ENCODE results near the gene MCCC2. TPM values are rescaled to one million over a fixed set of nuclear protein-coding genes. Genes with fewer than 3 reads are reported as not detected.

MCCC2 gene
- total and polyA plus RNA-seq, 2 experiments from 2014 or later: 11.6 to 18.5 TPM

GRCh38 chr5:71615809-71616208 is 28.7 kb downstream of the MCCC2 start:
- Histone ChIP-seq H3F3A (ENCODE audit: insufficient read depth) (no peaks in the 10 kb centered on the region), H3K79me2 (ENCODE audit: insufficient read depth) (no peaks in the 10 kb centered on the region), H3K36me3 (ENCODE audit: low read depth) (no peaks in the 10 kb centered on the region), H3K9ac (no peak overlapping the region), H2AFZ (no peak overlapping the region), H3K9me3 (ENCODE audit: low read depth) (no peaks in the 10 kb centered on the region), H3K4me3 (no peak overlapping the region), H3K27ac (no peak overlapping the region), H3K4me2 (ENCODE audit: unreplicated experiment) (no peak overlapping the region), H3K27me3 (replicated peaks; ENCODE audit: insufficient read depth) (no peaks in the 10 kb centered on the region), H4K20me1 (ENCODE audit: insufficient read depth) (no peaks in the 10 kb centered on the region), H3K4me1 (ENCODE audit: insufficient read depth) (no peaks in the 10 kb centered on the region), H3K9me2 (ENCODE audit: insufficient read depth) (no peaks in the 10 kb centered on the region)
- DNase-seq: no peak
- no peak for TF ChIP-seq EZH2phosphoT487 (IDR thresholded peaks at IDR 0.05; ENCODE audit: insufficient read depth, low read depth)
- TF ChIP-seq EZH2 (IDR thresholded peaks at IDR 0.05; ENCODE audit: insufficient read depth, poor library complexity, severe bottlenecking): no peak
- in situ Hi-C loops (cut with MboI): no loop called here
- 78 to 84% methylated on average over 4 of the region's 4 CpGs for WGBS, 2 experiments (ENCODE audit: low coverage in 1 of 2, low lambda C conversion rate in 2 of 2, missing lambda C conversion rate in 2 of 2)

- H3K36me3 ChIP-seq (ENCODE audit: low read depth): no peaks in the 10 kb centered on the region
- no peaks in the 10 kb centered on the region; the same call in 1 of the 2 replicates for H3K9me2 ChIP-seq (ENCODE audit: insufficient read depth)
- no peaks in the 10 kb centered on the region for H3F3A ChIP-seq (ENCODE audit: insufficient read depth)
- no peak overlapping the region for H3K9ac ChIP-seq
- H2AFZ ChIP-seq: no peak overlapping the region
- H3K9me3 ChIP-seq (ENCODE audit: low read depth): no peaks in the 10 kb centered on the region
- H3K4me1 ChIP-seq (ENCODE audit: insufficient read depth): no peaks in the 10 kb centered on the region
- DNase-seq: no peak
- TF ChIP-seq EZH2phosphoT487 (IDR thresholded peaks at IDR 0.05; ENCODE audit: insufficient read depth, low read depth) (no peak), EZH2 (IDR thresholded peaks at IDR 0.05; ENCODE audit: insufficient read depth, poor library complexity, severe bottlenecking) (no peak)
- no peak overlapping the region for H3K4me2 ChIP-seq (ENCODE audit: unreplicated experiment)
- no peak overlapping the region for H3K4me3 ChIP-seq
- H3K27me3 ChIP-seq (replicated peaks; ENCODE audit: insufficient read depth): no peaks in the 10 kb centered on the region
- no peaks in the 10 kb centered on the region for H4K20me1 ChIP-seq (ENCODE audit: insufficient read depth)
- H3K79me2 ChIP-seq (ENCODE audit: insufficient read depth): no peaks in the 10 kb centered on the region
- 94 to 98% methylated on average over 2 of the region's 2 CpGs for WGBS, 2 experiments (ENCODE audit: low coverage in 1 of 2, low lambda C conversion rate in 2 of 2, missing lambda C conversion rate in 2 of 2)
- H3K27ac ChIP-seq: no peak overlapping the region
- in situ Hi-C loops (cut with MboI): no loop called here
Measured at GRCh38 chr5:71620630-71621029, 33.5 kb downstream of the MCCC2 start.

DNA sequence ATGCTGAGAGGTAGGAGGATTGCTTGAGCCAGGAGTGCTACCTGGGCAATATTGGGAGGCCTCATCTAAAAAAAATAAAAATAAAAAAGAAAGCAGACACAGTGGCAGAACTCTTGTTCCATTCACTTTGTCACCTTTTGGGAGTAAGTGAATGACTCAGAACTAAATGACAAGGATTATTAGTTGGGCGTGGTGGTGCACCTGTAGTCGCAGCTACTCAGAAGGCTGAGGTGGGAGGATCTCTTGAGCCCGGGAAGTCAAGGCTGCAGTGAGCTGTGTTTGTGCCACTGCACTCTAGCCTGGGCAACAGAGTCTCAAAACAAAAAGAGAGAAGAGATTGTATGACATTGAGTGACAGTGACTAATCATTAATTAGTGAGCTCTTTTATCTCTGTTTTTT is 34.1 kb downstream of the MCCC2 start:
- TF ChIP-seq EZH2phosphoT487 (IDR thresholded peaks at IDR 0.05; ENCODE audit: insufficient read depth, low read depth) (no peak), EZH2 (IDR thresholded peaks at IDR 0.05; ENCODE audit: insufficient read depth, poor library complexity, severe bottlenecking) (no peak)
- no peaks in the 10 kb centered on the region for H3K9me3 ChIP-seq (ENCODE audit: low read depth)
- 95 to 98% methylated on average over 3 of the region's 3 CpGs for WGBS, 2 experiments (ENCODE audit: low coverage in 1 of 2, low lambda C conversion rate in 2 of 2, missing lambda C conversion rate in 2 of 2)

GRCh38 chr5:71621741-71622140 is 34.6 kb downstream of the MCCC2 start:
- no peak overlapping the region for H3K27ac ChIP-seq

More for the DNA sequence above, 34.1 kb downstream of the MCCC2 start:
- no peaks in the 10 kb centered on the region for H3F3A ChIP-seq (ENCODE audit: insufficient read depth)
- H3K27ac ChIP-seq: no peak overlapping the region
- H3K27me3 ChIP-seq (replicated peaks; ENCODE audit: insufficient read depth): no peaks in the 10 kb centered on the region
- DNase-seq: no peak
- H3K79me2 ChIP-seq (ENCODE audit: insufficient read depth): no peaks in the 10 kb centered on the region
- in situ Hi-C loops (cut with MboI): no loop called here
- H3K9me2 ChIP-seq (ENCODE audit: insufficient read depth): no peaks in the 10 kb centered on the region; the same call in 1 of the 2 replicates
- no peak overlapping the region for H3K4me3 ChIP-seq
- no peak overlapping the region for H3K4me2 ChIP-seq (ENCODE audit: unreplicated experiment)
- H3K36me3 ChIP-seq (ENCODE audit: low read depth): no peaks in the 10 kb centered on the region
- H3K4me1 ChIP-seq (ENCODE audit: insufficient read depth): no peaks in the 10 kb centered on the region
- H3K9ac ChIP-seq: no peak overlapping the region
- H2AFZ ChIP-seq: no peak overlapping the region
- H4K20me1 ChIP-seq (ENCODE audit: insufficient read depth): no peaks in the 10 kb centered on the region

More at GRCh38 chr5:71621741-71622140, 34.6 kb downstream of the MCCC2 start:
- no peaks in the 10 kb centered on the region for H3K79me2 ChIP-seq (ENCODE audit: insufficient read depth)
- H3K4me3 ChIP-seq: no peak overlapping the region
- H4K20me1 ChIP-seq (ENCODE audit: insufficient read depth): no peaks in the 10 kb centered on the region
- H3F3A ChIP-seq (ENCODE audit: insufficient read depth): no peaks in the 10 kb centered on the region
- H3K4me2 ChIP-seq (ENCODE audit: unreplicated experiment): no peak overlapping the region
- H3K4me1 ChIP-seq (ENCODE audit: insufficient read depth): no peaks in the 10 kb centered on the region
- H2AFZ ChIP-seq: no peak overlapping the region
- TF ChIP-seq EZH2 (IDR thresholded peaks at IDR 0.05; ENCODE audit: insufficient read depth, poor library complexity, severe bottlenecking) (no peak), EZH2phosphoT487 (IDR thresholded peaks at IDR 0.05; ENCODE audit: insufficient read depth, low read depth) (no peak)
- in situ Hi-C loops (cut with MboI): no loop called here
- WGBS, 2 experiments (ENCODE audit: low coverage in 1 of 2, low lambda C conversion rate in 2 of 2, missing lambda C conversion rate in 2 of 2): 98 to 100% methylated on average over 2 of the region's 2 CpGs
- no peaks in the 10 kb centered on the region; the same call in 1 of the 2 replicates for H3K9me2 ChIP-seq (ENCODE audit: insufficient read depth)
- H3K36me3 ChIP-seq (ENCODE audit: low read depth): no peaks in the 10 kb centered on the region
- no peak overlapping the region for H3K9ac ChIP-seq
- no peak for DNase-seq
- no peaks in the 10 kb centered on the region for H3K9me3 ChIP-seq (ENCODE audit: low read depth)
- no peaks in the 10 kb centered on the region for H3K27me3 ChIP-seq (replicated peaks; ENCODE audit: insufficient read depth)

Measured in GM23248 (cell line).